Right lung (tissue), 5 donors: Measurements from ENCODE around the gene HYDIN. TPM values are rescaled to one million over a fixed set of nuclear protein-coding genes. Genes with fewer than 3 reads are reported as not detected.

Experiments
- DNase-seq, 2 donors: peaks; one replicate each; pipeline ENCODE4 v3.0.0-alpha.2; 2013
- polyA plus RNA-seq, 5 donors: library from polyadenylated mRNA; unstranded; fragments of 120-200 nt; gene quantifications; one replicate each; pipeline versions ENCODE4 v1.2.1 to v1.2.3, GENCODE V29; 2013; ENCODE audit warnings: inconsistent platforms in 1 of 5, low replicate concordance in 1 of 5; ENCODE audit not compliant: insufficient read length in 5 of 5, insufficient read depth in 1 of 5

Gene HYDIN
- polyA plus RNA-seq, 5 donors, result 6.8 to 14.6 (median 14.0) TPM

- no peak for DNase-seq
Observed at GRCh38 chr16:70789595-70790447, 440.7 kb downstream of the HYDIN start.

GRCh38 chr16:70788668-70789594 is 441.6 kb downstream of the HYDIN start:
- DNase-seq, result peak; percentile 76 to 80

GRCh38 chr16:70786020-70786755 is 444.3 kb downstream of the HYDIN start:
- DNase-seq, result no peak

GRCh38 chr16:70784692-70785555 is 445.6 kb downstream of the HYDIN start:
- no peak for DNase-seq

- DNase-seq, result no peak
Observed at GRCh38 chr16:70782237-70782636, 448.3 kb downstream of the HYDIN start.

- no peak for DNase-seq
Observed at GRCh38 chr16:70781800-70782199, 448.7 kb downstream of the HYDIN start.

- DNase-seq, result no peak
Observed at GRCh38 chr16:70780546-70780945, 450.0 kb downstream of the HYDIN start.

GRCh38 chr16:70779361-70779760 is 451.2 kb downstream of the HYDIN start:
- DNase-seq, result no peak

- DNase-seq, result peak; percentile 79 to 88
Observed at GRCh38 chr16:70778901-70779309, 451.6 kb downstream of the HYDIN start.

GRCh38 chr16:70777973-70778406 is 452.5 kb downstream of the HYDIN start:
- DNase-seq, result no peak

- DNase-seq, result no peak
Observed at GRCh38 chr16:70777496-70777895, 453.0 kb downstream of the HYDIN start.

- DNase-seq, result no peak
Observed at GRCh38 chr16:70775399-70775798, 455.1 kb downstream of the HYDIN start.

- no peak for DNase-seq
Observed at GRCh38 chr16:70774261-70774660, 456.3 kb downstream of the HYDIN start.

GRCh38 chr16:70772493-70772892 is 458.0 kb downstream of the HYDIN start:
- DNase-seq, result no peak

- peak in 1 of 2 donors; percentile 35 for DNase-seq
Observed at GRCh38 chr16:70770626-70771552, 459.6 kb downstream of the HYDIN start.

GRCh38 chr16:70770291-70770625 is 460.3 kb downstream of the HYDIN start:
- DNase-seq, result no peak

- no peak for DNase-seq
Observed at GRCh38 chr16:70769761-70770160, 460.8 kb downstream of the HYDIN start.

GRCh38 chr16:70769131-70769530 is 461.4 kb downstream of the HYDIN start:
- DNase-seq, result no peak

- no peak for DNase-seq
Observed at GRCh38 chr16:70768203-70768580, 462.3 kb downstream of the HYDIN start.
